ENCODE data around the gene SOX1. TPM values are rescaled to one million over a fixed set of nuclear protein-coding genes. Genes with fewer than 3 reads are reported as not detected.

SOX1 gene
- total RNA-seq = not detected in 2 replicates

DNA sequence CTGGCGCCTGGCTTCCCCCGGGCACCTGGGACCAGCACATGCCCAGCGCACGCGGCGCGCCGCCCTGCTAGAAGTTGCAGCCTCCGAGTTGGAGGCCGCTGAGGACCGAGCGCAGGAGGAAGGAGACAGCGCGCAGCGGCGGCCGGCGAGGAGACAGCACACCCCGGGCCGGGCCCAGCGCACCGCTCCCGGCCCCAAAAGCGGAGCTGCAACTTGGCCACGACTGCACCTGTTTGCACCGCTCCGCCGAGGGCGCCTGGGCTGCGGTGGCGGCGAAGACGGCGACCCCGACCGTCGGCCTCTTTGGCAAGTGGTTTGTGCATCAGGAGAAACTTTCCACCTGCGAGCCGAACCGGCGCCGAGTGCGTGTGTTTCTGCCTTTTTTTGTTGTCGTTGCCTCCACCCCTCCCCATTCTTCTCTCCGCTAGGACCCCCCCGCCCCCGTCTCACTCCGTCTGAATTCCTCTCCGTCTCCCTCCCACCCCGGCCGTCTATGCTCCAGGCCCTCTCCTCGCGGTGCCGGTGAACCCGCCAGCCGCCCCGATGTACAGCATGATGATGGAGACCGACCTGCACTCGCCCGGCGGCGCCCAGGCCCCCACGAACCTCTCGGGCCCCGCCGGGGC, at the start of gene SOX1:
SOX1 (plus strand) TSS at position 34 of the 626 bp plus-strand sequence; CDS start at position 544, 510 bp downstream.

